HG02973 (cell line): ENCODE results near the gene HECW1.
A peak's percentile ranks its signal among the peaks of the same experiment; 100 is the strongest.
"Not testable (repeated sequence)": the region's sequence is repeated elsewhere in the genome, so short reads cannot be mapped to it uniquely, and the experiment has no call there.

Experiments used
- ATAC-seq: cut with Tn5 transposase; IDR thresholded peaks from one replicate; pipeline ENCODE4 v1.9.1; 2021; ENCODE audit warnings: moderate library complexity; ENCODE audit not compliant: unreplicated experiment

HECW1 gene

DNA sequence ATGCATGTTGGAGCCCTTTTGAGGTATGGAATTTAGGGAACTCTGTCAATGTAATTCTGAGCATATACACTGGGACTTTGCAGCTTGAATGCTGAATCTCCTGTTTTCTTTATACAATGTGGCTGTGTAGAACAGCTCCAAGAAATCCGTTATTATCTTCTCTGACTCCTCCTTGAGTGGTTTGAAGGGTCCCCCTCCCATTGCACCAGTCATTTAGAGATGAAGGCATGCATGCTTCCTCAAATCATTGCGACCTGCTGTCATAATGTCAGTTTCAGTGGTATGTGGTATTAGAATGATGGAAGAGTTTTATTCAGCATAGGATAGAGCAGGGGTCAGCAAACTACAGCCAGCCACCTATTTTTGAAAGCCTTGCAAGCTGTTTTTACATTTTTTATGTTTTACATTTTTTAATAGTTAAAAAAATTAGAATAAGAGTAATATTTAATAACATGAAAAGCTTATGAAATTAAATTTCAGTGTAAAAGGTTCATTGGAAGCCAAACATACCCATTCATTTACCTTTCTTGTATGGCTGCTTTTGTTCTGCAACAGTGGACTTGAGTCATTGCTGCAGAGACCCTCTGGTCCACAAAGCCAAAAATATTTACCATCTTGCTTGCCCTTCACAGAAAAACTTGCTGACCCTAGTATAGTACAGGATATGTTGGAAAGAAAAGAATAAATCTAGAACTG lies 478.6 kb downstream of the HECW1 start:
- ATAC-seq = peak; percentile 83

- ATAC-seq = no peak
Measured at GRCh38 chr7:43591558-43592180, 479.2 kb downstream of the HECW1 start.

- no peak for ATAC-seq
Measured at GRCh38 chr7:43592326-43592725, 479.9 kb downstream of the HECW1 start.

GRCh38 chr7:43593010-43593409 lies 480.6 kb downstream of the HECW1 start:
- no peak for ATAC-seq

GRCh38 chr7:43594020-43594419 lies 481.6 kb downstream of the HECW1 start:
- no peak for ATAC-seq

DNA sequence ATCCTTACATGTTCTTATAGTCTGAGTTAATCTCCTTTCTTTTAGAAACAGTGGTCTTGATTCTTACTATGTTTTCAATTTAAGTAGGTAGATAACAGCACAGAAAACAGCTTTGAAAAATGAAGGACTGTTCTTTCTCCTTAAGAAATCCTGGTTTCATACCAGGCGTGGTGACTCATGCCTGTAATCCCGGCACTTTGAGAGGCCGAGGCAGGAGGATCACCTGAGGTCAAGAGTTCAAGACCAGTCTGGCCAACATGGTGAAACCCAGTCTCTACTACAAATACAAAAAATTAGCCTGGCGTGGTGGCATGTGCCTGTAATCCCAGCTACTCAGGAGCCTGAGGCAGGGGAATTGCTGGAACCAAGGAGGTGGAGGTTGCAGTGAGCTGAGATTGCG lies 484.0 kb downstream of the HECW1 start:
- ATAC-seq = not testable (repeated sequence)

- ATAC-seq = no peak
Measured at GRCh38 chr7:43600056-43600455, 487.6 kb downstream of the HECW1 start.

DNA sequence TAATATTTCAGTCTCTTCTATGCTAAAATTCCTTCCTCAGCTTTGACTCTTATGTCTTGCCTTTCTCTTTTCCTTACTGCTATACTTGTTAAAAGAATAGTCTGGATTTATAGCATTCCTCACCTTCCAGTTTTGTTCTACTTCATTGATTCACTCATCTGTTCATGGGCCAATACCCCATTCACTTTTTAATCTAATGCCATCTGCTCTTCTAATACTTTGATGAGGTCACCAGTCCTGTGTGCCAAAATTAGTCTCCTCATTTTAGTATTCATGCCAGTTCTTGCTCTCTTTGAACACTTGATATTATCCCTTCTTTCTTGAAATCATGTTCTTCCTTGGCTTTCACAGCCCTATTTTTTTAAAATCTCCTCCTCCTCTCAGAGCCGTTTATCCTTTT lies 489.8 kb downstream of the HECW1 start:
- no peak for ATAC-seq

GRCh38 chr7:43604251-43604650 lies 491.8 kb downstream of the HECW1 start:
- no peak for ATAC-seq

- no peak for ATAC-seq
Measured at GRCh38 chr7:43609097-43609496, 496.6 kb downstream of the HECW1 start.

DNA sequence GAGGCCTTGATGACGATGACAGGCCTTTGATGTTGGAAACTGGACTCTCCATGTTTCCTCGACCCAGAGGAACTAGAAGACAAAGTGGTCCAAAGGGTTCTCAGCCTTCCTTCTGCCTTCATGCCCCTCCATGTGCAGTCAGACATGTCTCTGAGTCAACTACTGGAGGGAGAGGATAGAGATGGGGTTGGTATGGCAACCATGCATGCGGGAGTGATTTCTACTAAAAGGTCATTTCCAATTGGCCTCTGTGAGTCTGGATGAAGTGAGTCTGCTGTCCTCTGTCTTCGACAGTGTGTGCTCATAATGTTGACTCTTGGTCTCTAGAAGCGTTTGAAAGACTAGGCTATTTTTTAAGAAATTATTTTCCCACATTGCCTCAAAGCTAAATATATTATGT lies 499.7 kb downstream of the HECW1 start:
- ATAC-seq = no peak

DNA sequence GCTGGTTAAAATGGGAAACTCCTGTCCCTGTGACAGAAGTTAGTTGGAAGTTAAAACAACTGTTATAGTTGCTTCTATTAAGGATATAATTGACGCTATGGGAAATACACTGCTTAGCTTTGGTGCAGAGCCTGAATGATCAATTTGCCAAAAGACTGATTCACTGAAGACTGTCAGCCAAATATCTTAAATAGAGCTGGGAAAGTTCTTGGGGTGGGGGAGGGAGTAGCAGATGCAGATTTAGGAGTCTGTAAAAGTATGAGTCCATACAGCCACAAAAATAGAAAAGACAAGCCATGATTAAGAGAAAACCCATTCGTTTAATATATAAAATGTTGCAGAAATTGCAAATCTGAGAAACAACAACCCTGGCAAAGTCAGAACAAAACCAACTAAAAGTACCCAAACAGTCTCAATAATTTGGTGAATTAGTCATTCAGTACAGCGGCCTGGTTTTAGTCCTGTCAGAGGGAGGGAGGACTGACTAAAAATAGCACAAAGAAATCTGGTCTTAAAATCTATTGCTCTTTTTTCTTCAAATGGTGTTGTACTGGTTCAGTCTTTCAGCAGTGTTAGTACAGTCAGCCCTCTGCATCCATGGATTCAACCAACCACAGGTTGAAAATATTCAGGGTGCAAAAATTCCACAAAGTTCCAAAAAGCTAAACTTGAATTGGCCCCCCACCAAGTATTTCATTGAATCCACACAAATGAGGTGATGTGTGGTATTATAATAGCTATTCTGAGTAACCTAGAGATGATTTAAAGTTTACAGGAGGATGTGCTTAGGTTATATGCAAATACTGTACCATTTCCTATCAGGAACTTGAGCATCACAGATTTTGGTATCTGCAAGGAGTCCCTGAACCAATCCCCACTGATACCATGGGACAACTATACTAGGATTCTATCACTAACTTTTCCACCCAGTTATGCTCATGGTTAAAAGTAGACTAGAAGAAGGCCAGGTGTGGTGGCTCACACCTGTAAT lies 500.4 kb downstream of the HECW1 start:
- peak; percentile 74 for ATAC-seq
